ENCODE measurements around the gene LENEP.

The LENEP gene

GRCh38 chr1:155026154-155026553, 32.8 kb downstream of the LENEP start:
- no peak for DNase-seq (ENCODE audit: low read depth in 1 of 2, low spot score in 1 of 2)

- no peak for DNase-seq (ENCODE audit: low read depth in 1 of 2, low spot score in 1 of 2)
These were observed 33.2 kb downstream of the LENEP start for GRCh38 chr1:155026588-155026987.

- DNase-seq (ENCODE audit: low read depth in 1 of 2, low spot score in 1 of 2): no peak
These were observed 36.3 kb downstream of the LENEP start for GRCh38 chr1:155029513-155030242.

- DNase-seq (ENCODE audit: low read depth in 1 of 2, low spot score in 1 of 2): no peak
These were observed 36.9 kb downstream of the LENEP start for GRCh38 chr1:155030243-155030795.

- no peak for DNase-seq (ENCODE audit: low read depth in 1 of 2, low spot score in 1 of 2)
These were observed 37.5 kb downstream of the LENEP start for GRCh38 chr1:155030899-155031298.

GRCh38 chr1:155032886-155033285, 39.5 kb downstream of the LENEP start:
- DNase-seq (ENCODE audit: low read depth in 1 of 2, low spot score in 1 of 2): no peak

GRCh38 chr1:155033524-155033923, 40.1 kb downstream of the LENEP start, which contains the start of the genes DCST1 and DCST2:
Gene DCST1, plus strand, starts transcription at chr1:155033824. Its CDS starts 213 bp downstream, at chr1:155034037.
Gene DCST2, minus strand, starts transcription at chr1:155033781. Its CDS starts 80 bp downstream, at chr1:155033701.
- DNase-seq (ENCODE audit: low read depth in 1 of 2, low spot score in 1 of 2): no peak

- no peak for DNase-seq (ENCODE audit: low read depth in 1 of 2, low spot score in 1 of 2)
These were observed 41.2 kb downstream of the LENEP start for GRCh38 chr1:155034318-155035208.

- DNase-seq (ENCODE audit: low read depth in 1 of 2, low spot score in 1 of 2): no peak
These were observed 42.5 kb downstream of the LENEP start for GRCh38 chr1:155035936-155036335.

GRCh38 chr1:155037043-155037442, 43.7 kb downstream of the LENEP start:
- DNase-seq (ENCODE audit: low read depth in 1 of 2, low spot score in 1 of 2): no peak

GRCh38 chr1:155037851-155038441, 44.6 kb downstream of the LENEP start:
- no peak for DNase-seq (ENCODE audit: low read depth in 1 of 2, low spot score in 1 of 2)

GRCh38 chr1:155038602-155039307, 45.4 kb downstream of the LENEP start:
- DNase-seq (ENCODE audit: low read depth in 1 of 2, low spot score in 1 of 2): no peak

GRCh38 chr1:155039308-155039669, 45.9 kb downstream of the LENEP start:
- no peak for DNase-seq (ENCODE audit: low read depth in 1 of 2, low spot score in 1 of 2)

- DNase-seq (ENCODE audit: low read depth in 1 of 2, low spot score in 1 of 2): no peak
These were observed 47.1 kb downstream of the LENEP start for GRCh38 chr1:155040358-155041093.

- DNase-seq (ENCODE audit: low read depth in 1 of 2, low spot score in 1 of 2): no peak
These were observed 49.4 kb downstream of the LENEP start for GRCh38 chr1:155042789-155043188.

- DNase-seq (ENCODE audit: low read depth in 1 of 2, low spot score in 1 of 2): no peak
These were observed 49.9 kb downstream of the LENEP start for GRCh38 chr1:155043301-155043702.

- no peak for DNase-seq (ENCODE audit: low read depth in 1 of 2, low spot score in 1 of 2)
These were observed 50.4 kb downstream of the LENEP start for GRCh38 chr1:155043793-155044192.
